Smooth muscle cell (in vitro differentiated cells): ENCODE results near the gene KCNJ11. TPM values are rescaled to one million over a fixed set of nuclear protein-coding genes. Genes with fewer than 3 reads are reported as not detected.

ENCODE experiments used
- DNase-seq: peaks from one replicate; lab custom pipeline; 2025; ENCODE audit not compliant: unreplicated experiment; lab: John Stamatoyannopoulos, UW
- H2AFZ ChIP-seq: fragments of 200-600 bp; sonication (generic); 2 replicates; pipeline ENCODE4 v1.6.0; 2016; ENCODE audit warnings: antibody characterized with exemption, low read depth, mild to moderate bottlenecking
- H3F3A ChIP-seq: fragments of 200-600 bp; sonication (generic); 2 replicates; pipeline ENCODE4 v1.6.0; 2017; ENCODE audit warnings: antibody characterized with exemption, low read depth
- H3K27ac ChIP-seq: fragments of 200-600 bp; sonication (generic); 2 replicates; pipeline ENCODE4 v1.5.1; 2016; ENCODE audit warnings: low read depth, mild to moderate bottlenecking
- H3K27me3 ChIP-seq: fragments of 200-600 bp; sonication (generic); 2 replicates; pipeline ENCODE4 v1.6.1; 2016; ENCODE audit warnings: low read depth, mild to moderate bottlenecking
- H3K36me3 ChIP-seq: fragments of 200-600 bp; sonication (generic); 2 replicates; pipeline ENCODE4 v1.5.1; 2016; ENCODE audit warnings: low read depth
- H3K4me1 ChIP-seq: fragments of 200-600 bp; sonication (generic); 2 replicates; pipeline ENCODE4 v1.5.1; 2016; ENCODE audit warnings: low read depth
- H3K4me2 ChIP-seq: fragments of 200-600 bp; sonication (generic); 2 replicates; pipeline ENCODE4 v1.6.0; 2016; ENCODE audit warnings: mild to moderate bottlenecking
- H3K4me3 ChIP-seq: fragments of 200-600 bp; sonication (generic); 2 replicates; pipeline ENCODE4 v1.5.1; 2016; ENCODE audit warnings: mild to moderate bottlenecking
- H3K79me2 ChIP-seq: fragments of 200-600 bp; sonication (generic); 2 replicates; pipeline ENCODE4 v1.6.0; 2016; ENCODE audit warnings: low read depth, mild to moderate bottlenecking
- H3K9ac ChIP-seq: fragments of 200-600 bp; sonication (generic); 2 replicates; pipeline ENCODE4 v1.6.0; 2016; ENCODE audit warnings: low read depth
- H3K9me3 ChIP-seq: fragments of 200-600 bp; sonication (generic); replicated peaks from 2 replicates; pipeline ENCODE4 v1.5.1; 2016; ENCODE audit warnings: low read depth
- H4K20me1 ChIP-seq: fragments of 200-600 bp; sonication (generic); 2 replicates; pipeline ENCODE4 v1.6.0; 2016; ENCODE audit warnings: low read depth
- CTCF ChIP-seq: fragments of 200-600 bp; sonication (generic); IDR thresholded peaks from 2 replicates; pipeline ENCODE4 v1.5.1; 2017; ENCODE audit warnings: borderline replicate concordance, mild to moderate bottlenecking, antibody characterized with exemption; ENCODE audit not compliant: insufficient read depth, poor library complexity, severe bottlenecking
- WGBS: methylation state at CpG from one replicate; pipeline ENCODE4 v1.1.7; 2016; ENCODE audit warnings: low lambda C conversion rate; 5-methylcytosine and 5-hydroxymethylcytosine counted together
- polyA plus RNA-seq: library from polyadenylated mRNA; unstranded; fragments of >200 nt; fragmentation: Nextera tagmentation; extraction: Ambion mirVana; gene quantifications from 2 replicates; pipeline ENCODE4 v1.2.1, GENCODE V29; 2016
- total RNA-seq: library from RNA; depleted of rRNA; stranded (reverse); fragments of >200 nt; gene quantifications from 2 replicates; pipeline ENCODE4 v1.2.3, GENCODE V29; 2014

Gene KCNJ11
- total and polyA plus RNA-seq, 2 experiments from 2014 or later = not detected

- H4K20me1 ChIP-seq = no peaks in the 10 kb centered on the region
- H2AFZ ChIP-seq = no peak overlapping the region
- no peak overlapping the region for H3K4me2 ChIP-seq
- 83% methylated on average over 10 of the region's 10 CpGs for WGBS
- no peaks in the 10 kb centered on the region for H3K79me2 ChIP-seq
- no peak for TF ChIP-seq CTCF
- H3F3A ChIP-seq = no peaks in the 10 kb centered on the region
- no peaks in the 10 kb centered on the region for H3K36me3 ChIP-seq
- no peak overlapping the region for H3K4me3 ChIP-seq
- H3K9me3 ChIP-seq = no peaks in the 10 kb centered on the region
- H3K9ac ChIP-seq = no peak overlapping the region
- H3K4me1 ChIP-seq = no peaks in the 10 kb centered on the region
- peaks cover 19% of the 10 kb centered on the region for H3K27me3 ChIP-seq
- no peak for DNase-seq
- no peak overlapping the region for H3K27ac ChIP-seq
Observed at GRCh38 chr11:17394743-17395390, 6.4 kb upstream of the KCNJ11 start.

- 88% methylated on average over 6 of the region's 6 CpGs for WGBS
Observed at GRCh38 chr11:17393472-17393871, 5.0 kb upstream of the KCNJ11 start.

GRCh38 chr11:17392872-17393271, 4.4 kb upstream of the KCNJ11 start:
- Histone ChIP-seq H3K4me2 (no peak overlapping the region), H3K27me3 (peaks cover 38% of the 10 kb centered on the region), H2AFZ (no peak overlapping the region), H3K4me1 (no peaks in the 10 kb centered on the region), H3K9me3 (no peaks in the 10 kb centered on the region), H3K27ac (no peak overlapping the region), H3K9ac (no peak overlapping the region), H3K79me2 (no peaks in the 10 kb centered on the region), H4K20me1 (no peaks in the 10 kb centered on the region), H3K36me3 (no peaks in the 10 kb centered on the region), H3K4me3 (no peak overlapping the region), H3F3A (no peaks in the 10 kb centered on the region)
- TF ChIP-seq CTCF = no peak
- DNase-seq = no peak
- WGBS = 92% methylated on average over 14 of the region's 14 CpGs

More at GRCh38 chr11:17393472-17393871, 5.0 kb upstream of the KCNJ11 start:
- H3K36me3 ChIP-seq = no peaks in the 10 kb centered on the region
- H3F3A ChIP-seq = no peaks in the 10 kb centered on the region
- H3K9ac ChIP-seq = no peak overlapping the region
- no peak for DNase-seq
- no peaks in the 10 kb centered on the region for H4K20me1 ChIP-seq
- peaks cover 32% of the 10 kb centered on the region for H3K27me3 ChIP-seq
- H2AFZ ChIP-seq = no peak overlapping the region
- no peaks in the 10 kb centered on the region for H3K4me1 ChIP-seq
- H3K9me3 ChIP-seq = no peaks in the 10 kb centered on the region
- H3K27ac ChIP-seq = no peak overlapping the region
- H3K4me3 ChIP-seq = no peak overlapping the region
- no peak overlapping the region for H3K4me2 ChIP-seq
- H3K79me2 ChIP-seq = no peaks in the 10 kb centered on the region
- no peak for TF ChIP-seq CTCF
